DOHH2 (cell line): Measurements from ENCODE around the gene NRXN3.

Source experiments
- H3F3A ChIP-seq: fragments of 200-600 bp; sonication (generic), shearing (Covaris generic); 2 replicates; pipeline ENCODE4 v1.6.0; 2016; ENCODE audit warnings: antibody characterized with exemption, mild to moderate bottlenecking; ENCODE audit not compliant: control insufficient read depth, insufficient read depth
- H3K27ac ChIP-seq: fragments of 200-600 bp; sonication (generic); 2 replicates; pipeline ENCODE4 v1.5.1; 2014; ENCODE audit warnings: low read depth, mild to moderate bottlenecking, low read length, moderate library complexity
- H3K27me3 ChIP-seq: fragments of 200-600 bp; sonication (generic); 2 replicates; pipeline ENCODE4 v1.6.1; 2014; ENCODE audit warnings: mild to moderate bottlenecking, low read length, mixed read lengths; ENCODE audit not compliant: control insufficient read depth
- H3K36me3 ChIP-seq: fragments of 200-600 bp; sonication (generic); 2 replicates; pipeline ENCODE4 v1.6.1; 2014; ENCODE audit warnings: mild to moderate bottlenecking, low read length, moderate library complexity, mixed read lengths; ENCODE audit not compliant: control insufficient read depth
- H3K4me1 ChIP-seq: fragments of 200-600 bp; sonication (generic); 2 replicates; pipeline ENCODE4 v1.6.1; 2014; ENCODE audit warnings: mild to moderate bottlenecking, low read length, mixed read lengths; ENCODE audit not compliant: control insufficient read depth
- H3K4me2 ChIP-seq: fragments of 200-600 bp; sonication (generic); 2 replicates; pipeline ENCODE4 v1.6.0; 2014; ENCODE audit warnings: mild to moderate bottlenecking, low read length, moderate library complexity
- H3K4me3 ChIP-seq: fragments of 200-600 bp; sonication (generic); 2 replicates; pipeline ENCODE4 v1.5.1; 2014; ENCODE audit warnings: mild to moderate bottlenecking, low read length, mixed read lengths
- H3K79me2 ChIP-seq: fragments of 200-600 bp; sonication (generic); 2 replicates; pipeline ENCODE4 v1.6.1; 2014; ENCODE audit warnings: mild to moderate bottlenecking, low read length, mixed read lengths; ENCODE audit not compliant: control insufficient read depth
- H3K9me2 ChIP-seq: fragments of 200-600 bp; sonication (generic); replicated peaks from 2 replicates; pipeline ENCODE4 v1.6.1; 2014; ENCODE audit warnings: mild to moderate bottlenecking, low read length, mixed read lengths; ENCODE audit not compliant: control insufficient read depth
- H3K9me3 ChIP-seq: fragments of 200-600 bp; sonication (generic); 2 replicates; pipeline ENCODE4 v1.6.1; 2014; ENCODE audit warnings: antibody characterized with exemption, low read length, mixed read lengths; ENCODE audit not compliant: control insufficient read depth, insufficient read depth
- H4K20me1 ChIP-seq: fragments of 200-600 bp; sonication (generic); 2 replicates; pipeline ENCODE4 v1.6.0; 2014; ENCODE audit warnings: low read depth, mild to moderate bottlenecking, antibody characterized with exemption, low read length, moderate library complexity; ENCODE audit not compliant: control insufficient read depth, insufficient read depth
- CTCF ChIP-seq: fragments of 200-600 bp; sonication (generic); IDR thresholded peaks from one replicate; pipeline ENCODE4 v1.5.1; 2014; ENCODE audit warnings: antibody characterized with exemption, mild to moderate bottlenecking, low read depth, low read length; ENCODE audit not compliant: poor library complexity, severe bottlenecking
- EZH2phosphoT487 ChIP-seq: fragments of 200-600 bp; sonication (generic); IDR thresholded peaks from 2 replicates; pipeline ENCODE4 v1.6.1; 2017; ENCODE audit warnings: borderline replicate concordance, mild to moderate bottlenecking, antibody characterized with exemption, low read length, moderate library complexity, mixed read lengths

Gene NRXN3

GRCh38 chr14:78243187-78243586, 73.0 kb downstream of the NRXN3 start:
- Histone ChIP-seq H3K27me3 (no peaks in the 10 kb centered on the region), H4K20me1 (no peaks in the 10 kb centered on the region), H3K27ac (no peak overlapping the region), H3K36me3 (no peaks in the 10 kb centered on the region), H3K9me3 (no peaks in the 10 kb centered on the region), H3K9me2 (no peaks in the 10 kb centered on the region), H3F3A (no peaks in the 10 kb centered on the region), H3K79me2 (no peaks in the 10 kb centered on the region), H3K4me1 (no peaks in the 10 kb centered on the region), H3K4me3 (no peak overlapping the region), H3K4me2 (no peak overlapping the region)
- TF ChIP-seq EZH2phosphoT487 = no peak
- TF ChIP-seq CTCF = no peak

- H3K79me2 ChIP-seq = no peaks in the 10 kb centered on the region
- H3K9me2 ChIP-seq = no peaks in the 10 kb centered on the region
- TF ChIP-seq CTCF (no peak), EZH2phosphoT487 (no peak)
- no peaks in the 10 kb centered on the region for H3K27me3 ChIP-seq
- no peak overlapping the region for H3K27ac ChIP-seq
- H3F3A ChIP-seq = no peaks in the 10 kb centered on the region
- H3K4me1 ChIP-seq = no peaks in the 10 kb centered on the region
- H3K4me3 ChIP-seq = no peak overlapping the region
- H3K36me3 ChIP-seq = no peaks in the 10 kb centered on the region
- no peaks in the 10 kb centered on the region for H3K9me3 ChIP-seq
- H3K4me2 ChIP-seq = no peak overlapping the region
- no peaks in the 10 kb centered on the region for H4K20me1 ChIP-seq
These were observed 75.1 kb downstream of the NRXN3 start for GRCh38 chr14:78245238-78245637.

DNA sequence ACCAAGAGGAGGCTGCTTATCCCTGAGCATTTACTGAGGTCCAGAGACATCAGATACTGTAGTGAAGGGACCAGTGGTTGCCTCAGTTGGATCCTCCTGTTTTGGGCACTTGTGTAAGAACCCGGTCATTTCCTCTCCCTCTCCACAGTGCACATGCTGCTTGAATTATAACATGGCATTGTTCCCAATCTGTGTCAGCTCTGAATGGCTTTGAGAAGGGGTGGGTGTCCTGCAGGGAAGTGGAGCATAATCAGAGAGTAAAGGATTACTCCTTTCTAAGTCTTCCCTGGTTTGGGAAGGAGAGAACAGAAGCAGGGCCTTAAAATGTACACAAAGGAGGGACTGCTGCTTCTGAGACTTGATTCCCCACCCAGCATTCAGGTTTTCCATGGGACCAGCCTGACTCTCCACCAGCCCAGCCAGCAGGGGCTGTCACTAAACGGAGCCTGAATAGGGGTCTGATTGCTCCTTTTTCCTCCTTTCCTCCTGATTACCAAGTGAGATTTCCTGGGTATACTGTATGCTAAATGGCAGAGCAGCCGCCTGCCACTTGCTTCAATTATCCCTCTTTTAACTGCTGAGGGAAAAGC, 78.4 kb downstream of the NRXN3 start:
- no peaks in the 10 kb centered on the region for H4K20me1 ChIP-seq
- no peaks in the 10 kb centered on the region for H3K27me3 ChIP-seq
- H3K79me2 ChIP-seq = no peaks in the 10 kb centered on the region
- no peaks in the 10 kb centered on the region for H3K9me3 ChIP-seq
- no peak overlapping the region for H3K4me3 ChIP-seq
- H3K4me2 ChIP-seq = no peak overlapping the region
- TF ChIP-seq EZH2phosphoT487 (no peak), CTCF (no peak)
- H3F3A ChIP-seq = no peaks in the 10 kb centered on the region
- no peaks in the 10 kb centered on the region for H3K36me3 ChIP-seq
- no peak overlapping the region for H3K27ac ChIP-seq
- H3K9me2 ChIP-seq = no peaks in the 10 kb centered on the region
- H3K4me1 ChIP-seq = no peaks in the 10 kb centered on the region
